Globus pallidus (tissue), 1 donor: ENCODE data around the gene GNRH2.
"Not testable (repeated sequence)": the region's sequence is repeated elsewhere in the genome, so short reads cannot be mapped to it uniquely, and the experiment has no call there.

Experiments used
- DNase-seq: peaks from one replicate; pipeline ENCODE4 v3.0.0-alpha.2; 2015; ENCODE audit warnings: low spot score

The GNRH2 gene

GRCh38 chr20:3043322-3043721 lies at the start of gene GNRH2:
Gene GNRH2, plus strand, starts transcription at chr20:3043622. Its CDS starts 793 bp downstream, at chr20:3044415.
- no peak for DNase-seq

- DNase-seq = no peak
Observed at GRCh38 chr20:2995796-2996195, 47.6 kb upstream of the GNRH2 start.

GRCh38 chr20:2998728-2999127 lies 44.7 kb upstream of the GNRH2 start:
- no peak for DNase-seq

GRCh38 chr20:3000852-3001523 lies 42.4 kb upstream of the GNRH2 start:
- DNase-seq = peak; percentile 69

GRCh38 chr20:3003416-3003815 lies 40.0 kb upstream of the GNRH2 start:
- DNase-seq = no peak

- no peak for DNase-seq
Observed at GRCh38 chr20:3010985-3011723, 32.3 kb upstream of the GNRH2 start.

- no peak for DNase-seq
Observed at GRCh38 chr20:3011752-3012151, 31.7 kb upstream of the GNRH2 start.

GRCh38 chr20:3013771-3014170 lies 29.7 kb upstream of the GNRH2 start:
- DNase-seq = no peak

GRCh38 chr20:3014179-3014578 lies 29.2 kb upstream of the GNRH2 start:
- no peak for DNase-seq

GRCh38 chr20:3014662-3015061 lies 28.8 kb upstream of the GNRH2 start:
- DNase-seq = no peak

GRCh38 chr20:3015302-3015701 lies 28.1 kb upstream of the GNRH2 start:
- not testable (repeated sequence) for DNase-seq

GRCh38 chr20:3021327-3021726 lies 22.1 kb upstream of the GNRH2 start:
- no peak for DNase-seq

GRCh38 chr20:3021777-3022176 lies 21.6 kb upstream of the GNRH2 start:
- DNase-seq = no peak

- not testable (repeated sequence) for DNase-seq
Observed at GRCh38 chr20:3022559-3023490, 20.6 kb upstream of the GNRH2 start.

- DNase-seq = no peak
Observed at GRCh38 chr20:3027987-3028386, 15.4 kb upstream of the GNRH2 start.

- DNase-seq = no peak
Observed at GRCh38 chr20:3031524-3032147, 11.8 kb upstream of the GNRH2 start.

- peak; percentile 38 for DNase-seq
Observed at GRCh38 chr20:3032624-3033023, 10.8 kb upstream of the GNRH2 start.

- no peak for DNase-seq
Observed at GRCh38 chr20:3037654-3038053, 5.8 kb upstream of the GNRH2 start.

- no peak for DNase-seq
Observed at GRCh38 chr20:3038454-3038853, 5.0 kb upstream of the GNRH2 start.

GRCh38 chr20:3039426-3039825 lies 4.0 kb upstream of the GNRH2 start:
- DNase-seq = no peak

- DNase-seq = no peak
Observed at GRCh38 chr20:3040086-3040485, 3.3 kb upstream of the GNRH2 start.

GRCh38 chr20:3041854-3042409 lies 1.5 kb upstream of the GNRH2 start:
- DNase-seq = no peak
